Spinal cord (tissue), 10 donors: Measurements from ENCODE around the gene FRMD4A. TPM values are rescaled to one million over a fixed set of nuclear protein-coding genes. Genes with fewer than 3 reads are reported as not detected.
"Not testable (repeated sequence)": the region's sequence is repeated elsewhere in the genome, so short reads cannot be mapped to it uniquely, and the experiment has no call there.

Experiments
- DNase-seq, 6 donors: peaks; one replicate each; pipeline versions ENCODE4 v3.0.0 to v3.0.0-alpha.2; 2013 to 2015; ENCODE audit warnings: low spot score in 6 of 6, low read depth in 4 of 6
- H3K27ac ChIP-seq: one replicate; pipeline ENCODE4 v1.5.1; 2013; ENCODE audit warnings: low read depth, low read length, control low read depth
- H3K27me3 ChIP-seq: one replicate; pipeline ENCODE4 v1.6.1; 2013; ENCODE audit warnings: low read length; ENCODE audit not compliant: control insufficient read depth, insufficient read depth
- H3K36me3 ChIP-seq: one replicate; pipeline ENCODE4 v1.6.1; 2013; ENCODE audit warnings: low read length; ENCODE audit not compliant: control insufficient read depth, insufficient read depth
- H3K4me1 ChIP-seq: one replicate; pipeline ENCODE4 v1.6.1; 2013; ENCODE audit warnings: low read length; ENCODE audit not compliant: control insufficient read depth, insufficient read depth
- H3K4me3 ChIP-seq: one replicate; pipeline ENCODE4 v1.5.1; 2013; ENCODE audit warnings: low read depth, low read length, control low read depth
- H3K9me3 ChIP-seq: one replicate; pipeline ENCODE4 v1.6.1; 2013; ENCODE audit warnings: low read length; ENCODE audit not compliant: control insufficient read depth, insufficient read depth
- WGBS: methylation state at CpG from one replicate; pipeline ENCODE4 v1.1.5; 2013; ENCODE audit warnings: missing lambda C conversion rate; ENCODE audit not compliant: insufficient coverage; 5-methylcytosine and 5-hydroxymethylcytosine counted together
- polyA plus RNA-seq, 2 donors: library from polyadenylated mRNA; unstranded; fragments of 120-200 nt; gene quantifications; one replicate each; pipeline ENCODE4 v1.2.1, GENCODE V29; 2013; ENCODE audit not compliant: insufficient read length in 2 of 2
- total RNA-seq, 2 donors: library from RNA; depleted of rRNA in 1 of 2; stranded (reverse); fragments of 120-200 nt in 1 of 2; fragments of >200 nt in 1 of 2; gene quantifications; one replicate each; pipeline versions ENCODE4 v1.2.3 to v1.2.4, GENCODE V29; 2013 to 2014
- donor health status: healthy.

FRMD4A gene
- total and polyA plus RNA-seq, 4 donors = 75.4 to 97.8 (median 91.8) TPM

DNA sequence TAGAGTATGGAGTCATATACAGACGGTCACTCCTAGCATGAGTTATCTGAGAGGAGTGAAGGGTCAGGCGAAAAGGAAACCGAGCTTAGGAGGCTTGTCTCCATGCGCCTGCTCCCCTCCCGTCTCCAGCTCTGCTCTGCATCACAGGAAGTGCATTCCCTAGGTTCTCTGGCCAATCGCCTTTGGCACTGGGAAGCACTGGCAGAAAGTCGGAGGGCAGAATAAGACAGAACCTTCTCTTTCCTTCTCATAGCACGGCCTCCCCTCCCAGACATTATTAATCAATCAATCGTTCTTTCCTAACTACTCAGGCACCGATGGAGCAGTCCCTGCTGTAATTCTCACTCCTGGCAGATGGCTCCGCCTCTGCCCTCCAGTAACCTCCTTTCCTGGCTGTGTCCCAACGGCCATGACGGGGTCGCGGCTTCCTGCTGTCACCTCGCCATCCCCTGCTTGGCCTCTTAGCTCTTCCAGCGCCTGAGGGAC is 177.1 kb downstream of the FRMD4A start:
- H3K4me3 ChIP-seq = no peak overlapping the region
- peak in 2 of 6 donors; percentile 18 to 34 for DNase-seq
- no peaks in the 10 kb centered on the region for H3K27me3 ChIP-seq
- H3K36me3 ChIP-seq = no peaks in the 10 kb centered on the region
- 78% methylated on average over 15 of the region's 17 CpGs for WGBS
- no peak overlapping the region for H3K27ac ChIP-seq
- peaks cover 5% of the 10 kb centered on the region for H3K4me1 ChIP-seq
- no peaks in the 10 kb centered on the region for H3K9me3 ChIP-seq

DNA sequence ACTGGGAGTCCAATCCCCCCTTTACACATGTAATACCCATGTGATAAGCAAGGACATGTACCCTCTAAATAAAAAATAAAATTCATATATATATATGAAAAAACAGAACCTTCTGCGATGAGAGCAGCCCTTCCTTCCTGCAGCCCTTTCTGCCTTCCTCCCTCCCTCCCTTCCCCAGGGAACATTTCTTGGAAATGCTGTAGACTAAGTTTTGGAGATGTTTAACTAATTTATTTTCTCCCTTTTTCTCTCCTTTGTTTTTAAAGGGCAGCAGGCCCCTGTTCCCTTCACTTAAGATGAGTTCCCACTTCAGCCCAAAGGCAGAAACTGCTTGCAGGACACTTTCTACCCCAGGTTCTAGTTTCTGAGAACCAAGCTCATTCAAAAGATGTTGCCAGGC is 179.2 kb downstream of the FRMD4A start:
- Histone ChIP-seq H3K27me3 (no peaks in the 10 kb centered on the region), H3K4me3 (no peak overlapping the region), H3K36me3 (no peaks in the 10 kb centered on the region), H3K27ac (no peak overlapping the region), H3K9me3 (no peaks in the 10 kb centered on the region), H3K4me1 (peaks cover 5% of the 10 kb centered on the region)
- DNase-seq = no peak
- WGBS = no CpG with 5 or more reads among the region's 1 CpG

DNA sequence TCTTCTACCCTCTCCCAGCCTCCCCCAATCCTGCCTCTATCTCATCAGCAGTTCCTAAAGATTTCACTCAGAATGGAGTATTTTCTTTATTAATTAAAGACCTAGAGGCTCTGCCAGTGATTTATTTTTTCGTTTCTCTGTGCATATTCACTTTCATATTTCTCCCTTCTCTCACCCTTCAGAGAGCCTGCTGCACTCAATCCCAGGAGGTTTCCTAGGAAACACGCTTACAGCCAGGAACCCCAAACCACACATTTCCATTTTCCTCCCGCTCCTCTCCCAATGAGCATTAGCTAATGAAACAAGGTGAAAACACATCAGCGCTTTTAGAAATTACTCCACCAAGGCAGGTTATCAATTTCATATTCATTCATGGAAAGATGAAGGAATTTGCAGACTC is 180.2 kb downstream of the FRMD4A start:
- WGBS = 61% methylated on average over 3 of the region's 4 CpGs
- DNase-seq = peak in 2 of 6 donors; percentile 45 to 65
- Histone ChIP-seq H3K36me3 (no peaks in the 10 kb centered on the region), H3K27me3 (no peaks in the 10 kb centered on the region), H3K27ac (no peak overlapping the region), H3K9me3 (no peaks in the 10 kb centered on the region), H3K4me1 (peaks cover 5% of the 10 kb centered on the region), H3K4me3 (no peak overlapping the region)

DNA sequence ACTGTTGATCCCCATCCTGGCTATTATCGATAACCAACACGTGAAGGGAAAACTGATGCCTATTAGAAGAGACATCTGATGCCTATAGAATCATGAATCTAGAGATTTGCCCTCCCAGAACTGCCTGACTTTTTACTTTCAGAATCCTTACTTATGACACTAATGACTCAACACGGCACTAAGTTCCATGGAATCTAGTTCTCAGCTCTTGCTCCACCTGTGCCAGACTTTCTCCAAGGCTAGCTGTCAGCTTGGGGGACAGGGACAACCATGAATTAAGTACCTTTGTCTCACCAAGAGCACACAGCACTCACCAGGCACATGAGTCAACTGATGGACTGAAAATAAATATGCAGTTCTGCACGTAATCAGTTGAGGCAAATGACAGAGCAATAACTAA is 184.2 kb downstream of the FRMD4A start:
- Histone ChIP-seq H3K4me1 (no peaks in the 10 kb centered on the region), H3K9me3 (no peaks in the 10 kb centered on the region), H3K27me3 (no peaks in the 10 kb centered on the region), H3K4me3 (no peak overlapping the region), H3K36me3 (peaks cover 3% of the 10 kb centered on the region), H3K27ac (no peak overlapping the region)
- 85% methylated on average over 2 of the region's 4 CpGs for WGBS
- no peak for DNase-seq

DNA sequence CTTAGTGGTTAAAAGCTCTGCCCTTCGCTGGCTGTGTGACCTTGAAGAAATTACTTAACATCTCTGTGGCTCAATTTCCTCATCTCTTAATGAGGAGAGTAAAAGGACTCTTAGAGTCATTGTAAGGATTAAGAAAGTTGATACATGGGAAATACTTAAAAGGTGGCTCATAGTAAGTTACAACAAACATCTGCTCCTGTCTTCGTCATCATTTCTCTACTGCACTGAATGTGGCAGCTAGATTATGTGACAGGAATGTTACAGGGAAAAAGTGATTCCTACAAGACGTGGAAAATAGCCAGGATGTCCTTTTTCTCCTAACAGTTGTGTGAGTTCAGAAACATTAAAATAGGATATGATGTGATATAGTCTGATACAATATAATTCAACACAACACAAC is 184.7 kb downstream of the FRMD4A start:
- Histone ChIP-seq H3K4me3 (no peak overlapping the region), H3K27ac (no peak overlapping the region), H3K9me3 (no peaks in the 10 kb centered on the region), H3K4me1 (no peaks in the 10 kb centered on the region), H3K36me3 (peaks cover 3% of the 10 kb centered on the region), H3K27me3 (no peaks in the 10 kb centered on the region)
- DNase-seq = no peak
- no CpG with 5 or more reads among the region's 3 CpGs for WGBS

DNA sequence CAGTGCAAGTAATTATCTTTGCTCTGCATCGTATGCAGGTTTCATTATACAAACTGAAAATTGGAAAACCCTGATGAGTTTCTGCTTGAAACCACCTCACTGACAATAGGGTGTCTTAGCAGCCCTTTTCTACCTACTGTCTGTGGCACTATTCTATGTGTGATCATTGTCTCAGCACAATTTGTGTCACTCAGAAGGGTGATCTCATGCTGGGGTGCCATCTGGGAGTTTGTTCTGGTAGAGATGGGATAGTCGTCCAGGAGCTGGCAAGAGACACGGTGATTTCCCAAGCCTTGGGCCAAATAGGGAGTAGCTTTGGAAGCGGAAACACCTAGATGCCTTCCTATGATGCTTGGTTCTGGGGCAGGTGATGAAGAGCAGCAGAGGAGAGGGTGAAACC is 186.3 kb downstream of the FRMD4A start:
- Histone ChIP-seq H3K4me3 (no peak overlapping the region), H3K9me3 (no peaks in the 10 kb centered on the region), H3K27ac (no peak overlapping the region), H3K27me3 (no peaks in the 10 kb centered on the region), H3K4me1 (no peaks in the 10 kb centered on the region), H3K36me3 (peaks cover 3% of the 10 kb centered on the region)
- peak in 1 of 6 donors; percentile 65 for DNase-seq
- WGBS = 82% methylated on average over 4 of the region's 4 CpGs

DNA sequence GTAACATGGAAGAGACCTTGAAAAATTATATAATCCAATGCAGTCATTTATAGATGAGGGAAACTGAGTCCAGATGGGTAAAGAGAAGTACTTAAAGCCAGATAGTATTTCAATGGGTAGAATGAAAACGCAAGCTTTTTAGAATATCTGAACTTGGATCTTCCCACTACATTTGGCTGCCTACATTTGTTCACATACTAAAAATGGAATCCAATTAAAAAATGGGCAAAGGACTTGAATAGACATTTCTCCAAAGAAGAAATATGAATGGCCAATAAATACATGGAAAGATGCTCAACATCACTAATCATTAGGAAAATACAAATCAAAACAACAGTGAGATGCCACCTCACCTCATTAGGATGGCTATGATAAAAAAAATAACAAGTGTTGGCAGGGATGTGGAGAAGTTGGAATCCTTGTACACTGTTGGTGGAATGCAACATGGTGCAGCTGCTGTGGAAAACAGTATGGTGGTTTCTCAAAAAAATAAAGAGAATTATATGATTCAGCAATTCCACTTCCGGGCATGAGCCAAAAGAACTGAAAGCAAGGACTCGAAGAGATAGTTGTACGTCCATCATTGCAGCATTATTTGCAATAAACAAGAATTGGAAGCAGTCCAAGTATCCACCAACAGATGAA is 188.0 kb downstream of the FRMD4A start:
- Histone ChIP-seq H3K27me3 (no peaks in the 10 kb centered on the region), H3K9me3 (no peaks in the 10 kb centered on the region), H3K4me1 (no peaks in the 10 kb centered on the region), H3K4me3 (no peak overlapping the region), H3K36me3 (peaks cover 3% of the 10 kb centered on the region), H3K27ac (no peak overlapping the region)
- WGBS = no CpG with 5 or more reads among the region's 4 CpGs
- DNase-seq = peak in 1 of 6 donors; percentile 45

DNA sequence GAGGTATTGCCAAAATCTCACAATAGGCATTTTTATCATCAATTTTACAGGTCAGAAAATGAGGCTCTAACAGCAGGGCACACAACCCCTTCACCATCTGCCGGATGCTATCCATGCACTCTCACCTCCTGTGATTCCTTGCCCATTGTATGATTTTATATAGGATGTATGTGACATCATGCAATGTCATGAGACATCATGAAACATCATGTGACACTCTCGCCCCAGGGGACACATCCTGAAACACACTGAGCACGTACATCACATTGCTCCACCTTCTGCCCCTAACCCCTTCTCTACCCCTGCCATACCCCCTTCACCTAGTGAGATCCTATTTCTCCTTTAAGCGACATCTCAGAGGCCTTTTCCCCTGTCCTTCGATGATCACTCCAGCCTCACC is 189.4 kb downstream of the FRMD4A start:
- peaks cover 3% of the 10 kb centered on the region for H3K36me3 ChIP-seq
- H3K27me3 ChIP-seq = no peaks in the 10 kb centered on the region
- H3K4me1 ChIP-seq = no peaks in the 10 kb centered on the region
- H3K4me3 ChIP-seq = no peak overlapping the region
- no peak overlapping the region for H3K27ac ChIP-seq
- 88% methylated on average over 4 of the region's 5 CpGs for WGBS
- no peaks in the 10 kb centered on the region for H3K9me3 ChIP-seq
- no peak for DNase-seq

DNA sequence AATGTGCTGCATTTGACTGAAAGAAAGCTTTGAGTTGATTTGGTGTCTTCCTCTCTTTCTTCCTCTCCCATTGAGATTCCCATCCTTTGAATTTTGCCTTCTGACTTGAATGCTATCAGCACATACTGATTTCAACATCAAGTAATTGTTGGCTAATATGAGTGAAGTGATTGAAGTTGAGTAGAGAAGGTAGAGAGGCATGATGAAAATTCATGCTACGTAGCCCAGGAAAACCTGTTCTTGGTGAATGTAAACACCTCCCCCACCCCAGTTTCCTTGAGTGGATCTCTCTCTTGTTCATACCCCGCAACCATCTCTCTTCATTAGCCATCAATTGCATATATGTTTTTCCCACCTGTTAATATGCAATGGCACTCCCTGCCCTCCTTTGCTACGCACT is 193.3 kb downstream of the FRMD4A start:
- 67% methylated on average over 1 of the region's 3 CpGs for WGBS
- Histone ChIP-seq H3K36me3 (no peaks in the 10 kb centered on the region), H3K4me3 (no peak overlapping the region), H3K27ac (no peak overlapping the region), H3K9me3 (no peaks in the 10 kb centered on the region), H3K4me1 (no peaks in the 10 kb centered on the region), H3K27me3 (no peaks in the 10 kb centered on the region)
- DNase-seq = no peak

DNA sequence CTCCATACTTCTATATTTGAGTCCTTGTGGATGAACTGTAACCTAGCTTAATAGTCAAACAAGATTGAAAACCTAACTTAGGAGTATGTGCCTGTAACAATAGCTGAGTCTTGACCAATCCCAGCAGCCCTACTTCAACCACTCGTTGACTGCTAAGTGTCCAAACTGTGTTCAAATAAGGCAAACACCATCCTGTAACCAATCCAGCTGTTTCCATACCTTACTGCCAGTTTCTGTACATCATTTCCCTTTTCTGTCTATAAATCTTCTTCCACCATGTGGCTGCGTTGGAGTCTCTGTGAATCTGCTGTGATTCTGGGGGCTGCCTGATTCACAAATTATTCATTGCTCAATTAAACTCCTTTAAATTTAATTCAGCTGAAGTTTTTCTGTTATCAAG is 195.5 kb downstream of the FRMD4A start:
- H3K36me3 ChIP-seq, H3K4me3 ChIP-seq, H3K27ac ChIP-seq, H3K9me3 ChIP-seq, H3K27me3 ChIP-seq, H3K4me1 ChIP-seq, DNase-seq: not testable (repeated sequence)
- 50% methylated on average over 1 of the region's 2 CpGs for WGBS
